H7 (cell line): ENCODE data around the gene DCAF5. TPM values are rescaled to one million over a fixed set of nuclear protein-coding genes. Genes with fewer than 3 reads are reported as not detected.
"Not testable (repeated sequence)": the region's sequence is repeated elsewhere in the genome, so short reads cannot be mapped to it uniquely, and the experiment has no call there.

Source experiments
- DNase-seq: peaks from one replicate; pipeline ENCODE4 v3.0.0; 2012
- H3K27me3 ChIP-seq: 2 replicates; pipeline ENCODE4 v1.6.0; 2011; ENCODE audit warnings: mild to moderate bottlenecking, low read length; ENCODE audit not compliant: control insufficient read depth, insufficient read depth
- H3K36me3 ChIP-seq: replicated peaks from 2 replicates; pipeline ENCODE4 v1.5.1; 2011; ENCODE audit warnings: low read length; ENCODE audit not compliant: control insufficient read depth, insufficient read depth
- H3K4me3 ChIP-seq: 2 replicates; pipeline ENCODE4 v1.5.1; 2011; ENCODE audit warnings: low read depth, mild to moderate bottlenecking, control low read depth, low read length, moderate library complexity; ENCODE audit not compliant: insufficient read depth
- total RNA-seq: library from RNA; depleted of rRNA; stranded (reverse); fragments of >200 nt; shearing (Covaris generic); gene quantifications from 2 replicates; pipeline ENCODE4 v1.2.3, GENCODE V29; 2014; rRNA removed

DCAF5 gene, protein sequence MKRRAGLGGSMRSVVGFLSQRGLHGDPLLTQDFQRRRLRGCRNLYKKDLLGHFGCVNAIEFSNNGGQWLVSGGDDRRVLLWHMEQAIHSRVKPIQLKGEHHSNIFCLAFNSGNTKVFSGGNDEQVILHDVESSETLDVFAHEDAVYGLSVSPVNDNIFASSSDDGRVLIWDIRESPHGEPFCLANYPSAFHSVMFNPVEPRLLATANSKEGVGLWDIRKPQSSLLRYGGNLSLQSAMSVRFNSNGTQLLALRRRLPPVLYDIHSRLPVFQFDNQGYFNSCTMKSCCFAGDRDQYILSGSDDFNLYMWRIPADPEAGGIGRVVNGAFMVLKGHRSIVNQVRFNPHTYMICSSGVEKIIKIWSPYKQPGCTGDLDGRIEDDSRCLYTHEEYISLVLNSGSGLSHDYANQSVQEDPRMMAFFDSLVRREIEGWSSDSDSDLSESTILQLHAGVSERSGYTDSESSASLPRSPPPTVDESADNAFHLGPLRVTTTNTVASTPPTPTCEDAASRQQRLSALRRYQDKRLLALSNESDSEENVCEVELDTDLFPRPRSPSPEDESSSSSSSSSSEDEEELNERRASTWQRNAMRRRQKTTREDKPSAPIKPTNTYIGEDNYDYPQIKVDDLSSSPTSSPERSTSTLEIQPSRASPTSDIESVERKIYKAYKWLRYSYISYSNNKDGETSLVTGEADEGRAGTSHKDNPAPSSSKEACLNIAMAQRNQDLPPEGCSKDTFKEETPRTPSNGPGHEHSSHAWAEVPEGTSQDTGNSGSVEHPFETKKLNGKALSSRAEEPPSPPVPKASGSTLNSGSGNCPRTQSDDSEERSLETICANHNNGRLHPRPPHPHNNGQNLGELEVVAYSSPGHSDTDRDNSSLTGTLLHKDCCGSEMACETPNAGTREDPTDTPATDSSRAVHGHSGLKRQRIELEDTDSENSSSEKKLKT
- 29.6 and 31.9 TPM in 2 replicates for total RNA-seq

DNA sequence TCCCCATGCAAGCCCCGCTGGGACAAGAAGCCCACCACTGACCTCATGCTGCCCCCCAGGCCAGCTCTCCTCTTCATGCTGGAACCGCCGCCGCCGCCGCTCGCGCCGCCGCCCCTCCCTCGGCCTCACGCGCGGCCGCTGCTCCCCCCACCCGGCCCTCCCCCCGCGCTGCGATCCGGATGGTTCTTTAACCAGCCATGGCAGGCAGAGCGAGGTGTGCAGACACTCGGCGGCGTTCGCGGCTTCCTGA lies at the start of gene DCAF5:
Gene DCAF5 (minus strand): TSS at position 218 of the 250 bp plus-strand sequence. CDS start 141 bp downstream, at position 77.
- peaks cover 2% of the 10 kb centered on the region; the same call in 1 of the 2 replicates for H3K27me3 ChIP-seq
- no peaks in the 10 kb centered on the region; the same call in 1 of the 2 replicates for H3K36me3 ChIP-seq
- DNase-seq: peak; percentile 95
- H3K4me3 ChIP-seq: peak within 1 kb of the TSS; percentile 95

DNA sequence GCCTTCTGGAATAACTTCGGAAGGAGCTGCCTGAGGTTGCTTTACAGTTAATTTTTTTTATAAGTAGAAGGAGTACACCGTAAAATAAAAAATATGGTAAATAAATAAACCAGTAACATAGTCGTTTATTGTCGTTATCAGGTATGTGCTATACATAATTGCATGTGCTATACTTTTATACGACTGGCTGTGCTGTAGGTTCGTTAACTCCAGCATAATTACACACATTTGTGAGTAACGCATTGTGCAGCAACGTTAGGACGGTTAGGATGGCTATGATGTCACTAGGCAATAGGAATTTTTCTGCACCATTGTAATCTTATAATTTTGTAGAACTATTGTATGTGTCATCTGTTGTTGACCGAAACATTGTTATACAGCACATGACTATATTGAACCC lies 46.9 kb upstream of the DCAF5 start:
- Histone ChIP-seq H3K4me3 (no peak overlapping the region), H3K27me3 (no peaks in the 10 kb centered on the region), H3K36me3 (no peaks in the 10 kb centered on the region)
- DNase-seq: no peak

DNA sequence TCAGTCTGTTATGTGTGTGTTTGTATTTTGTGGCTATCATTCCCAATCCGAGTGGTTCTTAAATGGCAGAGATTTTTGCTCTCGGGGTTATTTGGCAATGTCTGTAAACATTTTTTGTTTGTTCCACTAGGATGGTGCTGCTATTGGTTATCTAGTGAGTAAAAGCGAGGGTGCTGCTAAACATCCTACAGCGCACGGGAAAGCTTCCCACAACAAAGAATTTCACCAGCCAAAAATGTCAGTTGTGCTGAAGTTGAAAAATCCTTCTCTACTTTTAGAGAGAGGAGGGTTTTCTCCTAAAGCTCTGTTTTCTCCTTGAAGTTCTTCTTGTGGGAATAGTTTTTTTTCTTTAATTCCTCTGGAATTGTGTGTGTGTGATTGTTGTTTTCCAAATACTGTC lies 40.8 kb upstream of the DCAF5 start:
- Histone ChIP-seq H3K27me3 (no peaks in the 10 kb centered on the region), H3K36me3 (no peaks in the 10 kb centered on the region), H3K4me3 (no peak overlapping the region)
- no peak for DNase-seq

DNA sequence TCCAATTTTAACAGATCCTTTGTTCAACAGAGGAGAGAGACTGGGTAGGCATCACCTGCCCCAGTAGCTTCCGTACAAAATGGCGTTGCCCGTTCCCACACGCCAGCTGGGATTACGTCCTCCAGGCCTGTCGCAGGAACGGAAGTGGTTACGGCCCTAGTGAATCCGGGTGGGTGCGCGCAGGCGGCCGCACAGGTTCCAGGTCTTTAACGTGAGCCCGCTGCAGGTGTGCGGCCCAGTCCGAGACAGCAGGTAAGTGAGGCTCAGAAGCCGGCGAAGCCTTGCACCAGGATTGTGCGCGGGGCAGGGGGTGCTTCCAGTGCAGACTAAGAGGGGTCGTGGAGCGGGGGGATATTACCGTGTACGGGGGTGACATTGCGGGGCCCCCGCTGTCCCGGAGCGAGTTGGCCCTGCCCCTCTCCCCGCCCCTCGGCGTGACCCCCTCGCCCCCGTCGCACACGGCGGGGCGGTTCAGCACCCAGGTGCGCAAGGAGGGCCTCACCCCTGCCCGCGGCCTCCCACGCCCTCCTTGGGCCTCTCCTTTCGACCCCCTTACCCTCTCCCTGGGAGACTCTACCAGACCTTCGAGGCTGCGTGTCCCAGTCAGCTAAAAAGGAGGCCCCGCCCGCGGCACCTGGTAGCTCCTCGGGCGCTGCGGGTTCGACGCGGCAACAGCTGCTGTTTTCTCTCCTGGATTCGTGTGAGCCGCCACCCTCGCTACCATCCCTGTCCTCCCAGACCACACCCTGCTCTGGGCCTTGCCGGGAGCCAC lies 38.6 kb upstream of the DCAF5 start, which contains the start of gene EXD2:
Gene EXD2 (plus strand): TSS at position 159 of the 772 bp plus-strand sequence. CDS start 17,973 bp downstream, outside the sequence.
- peak; percentile 92 for DNase-seq
- Histone ChIP-seq H3K27me3 (no peaks in the 10 kb centered on the region), H3K4me3 (peak within 1 kb of the TSS; percentile 73), H3K36me3 (no peaks in the 10 kb centered on the region)

DNA sequence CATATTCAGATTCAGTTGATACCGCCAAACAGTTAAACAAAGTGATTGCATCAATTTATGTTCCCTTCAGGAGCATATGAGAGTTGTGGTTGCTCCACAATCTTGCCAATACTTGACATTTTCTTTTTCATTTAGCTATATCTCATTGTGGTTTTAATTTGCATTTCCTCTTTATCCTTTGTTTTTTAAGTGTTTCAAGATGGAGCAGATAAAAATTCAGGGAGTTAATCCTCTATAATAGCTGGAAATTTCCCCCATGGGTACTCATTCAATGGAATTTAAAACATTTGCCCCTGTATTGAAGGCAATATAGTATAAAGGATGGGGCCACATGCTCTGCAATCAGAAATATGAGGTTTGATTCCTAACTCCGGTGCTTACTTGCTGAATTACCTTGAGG lies 37.3 kb upstream of the DCAF5 start:
- Histone ChIP-seq H3K4me3 (no peak overlapping the region), H3K27me3 (no peaks in the 10 kb centered on the region), H3K36me3 (no peaks in the 10 kb centered on the region)
- DNase-seq: no peak

DNA sequence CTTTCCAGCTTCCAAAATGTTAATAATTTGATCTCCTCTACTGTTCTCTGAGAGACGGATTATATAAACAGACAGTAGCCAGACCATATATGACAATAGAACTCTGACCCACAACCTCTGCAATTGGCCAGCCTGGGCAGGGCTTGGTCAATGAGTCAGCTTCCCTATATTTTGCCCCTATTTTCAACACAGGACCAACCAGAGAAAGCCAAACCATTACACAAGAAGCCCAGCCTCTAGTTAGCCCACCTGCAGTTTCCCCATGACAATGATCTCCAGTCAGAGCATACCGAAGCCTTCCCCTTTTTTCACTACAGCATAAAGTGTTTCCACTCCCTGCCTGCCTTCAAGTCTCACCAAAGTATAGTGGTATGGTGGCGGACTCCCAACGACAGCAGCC lies 30.8 kb upstream of the DCAF5 start:
- H3K36me3 ChIP-seq: no peaks in the 10 kb centered on the region
- peak; percentile 72 for DNase-seq
- no peak overlapping the region for H3K4me3 ChIP-seq
- no peaks in the 10 kb centered on the region for H3K27me3 ChIP-seq

DNA sequence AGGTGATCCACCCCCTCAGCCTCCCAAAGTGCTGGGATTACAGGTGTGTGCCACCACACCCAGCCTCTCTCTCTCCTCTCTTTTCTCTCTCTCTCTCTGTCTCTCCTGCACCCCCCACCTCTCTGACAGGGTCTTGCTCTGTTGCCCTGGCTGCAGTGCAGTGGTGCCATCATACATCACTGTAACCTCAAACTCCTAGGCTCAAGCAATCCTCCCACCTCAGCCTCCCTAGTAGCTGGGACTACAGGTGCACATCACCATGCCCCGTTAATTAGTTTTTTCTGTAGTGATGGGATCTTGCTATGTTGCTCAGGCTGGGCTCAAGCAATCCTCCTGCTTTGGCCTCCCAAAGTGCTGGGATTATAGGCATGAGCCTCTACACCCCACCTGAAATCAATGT lies 29.7 kb upstream of the DCAF5 start:
- DNase-seq, H3K4me3 ChIP-seq, H3K36me3 ChIP-seq, H3K27me3 ChIP-seq: not testable (repeated sequence)

DNA sequence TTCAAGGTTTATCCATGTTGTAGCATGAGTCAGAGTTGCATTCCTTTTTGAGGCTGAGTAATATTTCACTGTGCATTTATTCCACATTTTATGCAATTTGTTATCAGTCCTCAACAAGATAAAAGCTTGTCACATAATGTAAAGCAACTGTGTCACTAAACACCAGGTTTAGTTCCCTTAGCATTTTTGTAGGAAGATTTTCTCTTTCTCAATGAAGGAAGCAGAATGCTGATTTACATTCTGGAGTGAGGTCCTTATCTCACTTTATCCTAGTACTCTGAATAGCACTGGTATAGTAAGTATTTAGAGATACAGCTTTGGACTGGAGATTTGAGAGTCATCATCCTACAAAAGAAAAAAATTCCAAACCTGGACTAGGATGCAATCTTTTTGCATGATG lies 28.6 kb upstream of the DCAF5 start:
- DNase-seq: no peak
- Histone ChIP-seq H3K27me3 (no peaks in the 10 kb centered on the region), H3K4me3 (no peak overlapping the region), H3K36me3 (no peaks in the 10 kb centered on the region)

DNA sequence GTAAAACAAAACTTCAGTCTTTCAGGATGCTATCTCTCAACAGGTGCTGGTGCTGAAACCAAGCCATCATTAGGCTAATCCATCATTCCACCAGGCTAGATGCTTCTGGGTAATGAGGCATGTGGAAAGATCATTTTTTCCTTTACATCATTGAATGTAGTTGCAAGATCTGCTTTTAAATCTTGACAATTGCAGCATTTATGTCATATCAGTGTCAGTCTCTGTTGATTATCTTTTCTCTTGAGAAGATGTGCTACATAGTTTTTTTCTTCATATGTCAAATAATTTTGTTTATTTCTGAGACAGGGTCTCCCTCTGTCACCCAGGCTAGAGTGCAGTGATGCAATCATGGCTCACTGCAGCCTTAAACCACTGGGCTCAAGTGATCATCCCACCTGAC lies 22.2 kb upstream of the DCAF5 start:
- no peak for DNase-seq
- H3K4me3 ChIP-seq: no peak overlapping the region
- H3K36me3 ChIP-seq: no peaks in the 10 kb centered on the region
- H3K27me3 ChIP-seq: no peaks in the 10 kb centered on the region

DNA sequence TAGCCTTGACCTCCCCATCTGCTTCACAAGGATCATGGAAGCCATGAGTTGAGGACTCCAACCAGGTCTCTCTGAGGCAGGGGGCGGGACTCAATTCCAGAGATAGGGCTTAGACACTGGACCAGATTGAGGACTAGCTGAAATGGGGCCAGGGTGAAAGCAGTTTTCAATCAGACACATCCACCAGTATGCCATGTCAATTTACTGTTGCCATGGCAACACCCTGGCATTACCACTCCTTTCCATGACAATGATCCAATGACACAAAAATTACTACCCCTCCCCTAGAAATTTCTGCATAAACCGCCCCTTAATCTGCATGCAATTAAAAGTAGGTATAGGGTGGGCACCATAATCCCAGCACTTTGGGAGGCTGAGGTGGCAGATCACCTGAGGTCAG lies 18.6 kb upstream of the DCAF5 start:
- Histone ChIP-seq H3K27me3 (no peaks in the 10 kb centered on the region), H3K36me3 (no peaks in the 10 kb centered on the region), H3K4me3 (no peak overlapping the region)
- DNase-seq: no peak

DNA sequence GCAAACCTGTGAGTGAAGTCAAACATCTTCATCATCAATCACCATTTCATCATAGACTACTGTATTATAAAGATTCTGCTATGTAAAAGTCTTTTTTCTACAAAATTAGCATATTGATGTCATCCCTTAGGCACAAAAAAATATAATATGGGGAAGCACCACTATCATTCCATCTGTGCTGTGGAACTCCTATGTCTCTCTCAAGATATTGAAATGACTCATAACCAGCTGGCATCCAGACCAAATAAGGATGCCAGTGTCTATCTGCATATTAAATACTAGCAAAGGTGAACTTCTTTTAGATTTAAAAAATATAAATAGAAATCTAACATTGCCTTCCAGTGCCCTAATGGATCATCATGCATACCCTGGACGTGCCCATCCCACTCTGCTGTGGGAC lies 17.9 kb upstream of the DCAF5 start:
- H3K27me3 ChIP-seq: no peaks in the 10 kb centered on the region
- H3K4me3 ChIP-seq: no peak overlapping the region
- no peaks in the 10 kb centered on the region for H3K36me3 ChIP-seq
- DNase-seq: no peak

DNA sequence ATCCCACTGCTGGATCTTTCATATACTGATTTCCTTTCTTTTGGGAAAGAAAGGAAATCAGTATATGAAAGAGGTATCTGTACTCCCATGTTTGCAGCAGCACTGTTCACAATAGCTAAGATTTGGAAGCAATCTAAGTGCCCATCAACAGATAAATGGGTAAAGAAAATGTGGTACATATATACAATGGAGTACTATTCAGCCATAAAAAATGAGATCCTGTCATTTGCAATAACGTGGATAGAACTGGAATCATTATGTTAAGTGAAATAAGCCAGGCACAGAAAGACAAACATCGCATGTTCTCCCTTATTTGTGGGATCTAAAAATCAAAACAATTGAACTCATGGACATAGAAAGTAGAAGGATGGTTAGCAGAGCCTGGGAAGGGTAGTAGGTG lies 12.9 kb upstream of the DCAF5 start:
- not testable (repeated sequence) for H3K36me3 ChIP-seq, H3K27me3 ChIP-seq, H3K4me3 ChIP-seq, DNase-seq

DNA sequence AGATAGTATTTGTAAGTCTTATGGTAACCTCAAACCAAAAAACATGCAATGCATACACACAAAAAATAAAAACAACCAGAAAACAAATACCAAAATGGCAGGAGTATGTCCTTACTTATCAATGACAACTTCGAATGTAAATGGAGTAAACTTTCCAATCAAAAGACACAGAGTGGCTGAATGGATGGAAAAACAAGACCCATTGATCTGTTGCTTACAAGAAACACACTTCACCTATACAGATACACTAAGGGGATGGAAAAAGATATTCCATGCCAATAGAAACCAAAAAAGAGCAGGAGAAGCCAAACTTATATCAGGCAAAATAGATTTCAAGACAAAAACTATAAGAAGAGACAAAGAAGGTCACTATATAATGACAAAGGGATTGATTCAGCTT lies 8.7 kb upstream of the DCAF5 start:
- H3K4me3 ChIP-seq: no peak overlapping the region
- H3K36me3 ChIP-seq: no peaks in the 10 kb centered on the region
- no peak for DNase-seq
- no peaks in the 10 kb centered on the region for H3K27me3 ChIP-seq

DNA sequence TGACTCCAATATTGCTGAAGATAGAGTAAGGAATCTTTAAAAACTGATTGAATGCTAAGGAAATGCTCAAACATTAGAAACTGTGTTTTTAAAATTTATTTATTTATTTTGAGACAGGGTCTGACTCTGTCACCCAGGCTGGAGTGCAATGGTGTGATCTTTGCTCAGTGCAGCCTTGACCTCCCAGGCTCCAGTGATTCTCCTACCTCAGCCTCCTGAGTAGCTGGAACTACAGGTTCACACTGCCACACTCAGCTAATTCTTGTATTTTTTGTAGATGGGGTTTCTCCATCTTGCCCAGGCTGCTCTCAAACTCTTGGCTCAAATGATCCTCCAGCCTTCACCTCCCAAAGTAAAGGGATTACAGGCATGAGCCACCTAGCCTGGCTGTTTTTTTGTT lies 3.3 kb upstream of the DCAF5 start:
- Histone ChIP-seq H3K4me3 (no peak overlapping the region), H3K36me3 (no peaks in the 10 kb centered on the region), H3K27me3 (peaks cover 2% of the 10 kb centered on the region; the same call in 1 of the 2 replicates)
- no peak for DNase-seq
